ENCODE measurements around the gene SERPINB8. TPM values are rescaled to one million over a fixed set of nuclear protein-coding genes. Genes with fewer than 3 reads are reported as not detected.

The SERPINB8 gene
- total RNA-seq, 1 donor from 2014 or later: 23.6 TPM

- H3K36me3 ChIP-seq (ENCODE audit: control insufficient read depth, insufficient read depth, low read length): peaks cover 1% of the 10 kb centered on the region
- peak; percentile 88 for TF ChIP-seq CTCF (IDR thresholded peaks at IDR 0.05; ENCODE audit: insufficient read depth, low read length, poor library complexity, severe bottlenecking)
- H3K27me3 ChIP-seq (ENCODE audit: control insufficient read depth, insufficient read depth, low read length): no peaks in the 10 kb centered on the region
- no peak for DNase-seq (ENCODE audit: low read depth)
- H3K4me3 ChIP-seq (ENCODE audit: low read depth, low read length): no peak overlapping the region
Observed at GRCh38 chr18:63994783-63995399, 25.0 kb downstream of the SERPINB8 start.

DNA sequence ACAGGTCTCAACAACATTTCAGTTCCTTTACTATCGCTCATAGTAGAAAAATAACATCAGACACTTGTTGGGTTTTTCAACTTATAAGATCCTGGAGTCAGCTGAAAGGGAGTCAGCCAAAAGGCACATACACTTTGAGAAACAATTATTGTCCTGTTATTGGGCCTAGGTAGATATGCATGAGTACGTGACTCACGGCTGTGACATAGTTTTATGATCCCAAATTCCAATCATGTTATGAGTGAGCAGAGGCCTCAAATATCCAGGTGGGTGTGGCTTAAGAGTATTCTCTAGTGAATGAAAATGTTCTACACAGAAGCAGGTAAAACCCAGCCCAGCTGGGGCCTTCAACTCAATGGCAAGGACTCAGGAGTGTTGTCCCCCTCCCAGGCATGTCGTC lies 27.2 kb downstream of the SERPINB8 start:
- no peak for TF ChIP-seq CTCF (IDR thresholded peaks at IDR 0.05; ENCODE audit: insufficient read depth, low read length, poor library complexity, severe bottlenecking)
- H3K27me3 ChIP-seq (ENCODE audit: control insufficient read depth, insufficient read depth, low read length): no peaks in the 10 kb centered on the region
- H3K36me3 ChIP-seq (ENCODE audit: control insufficient read depth, insufficient read depth, low read length): peaks cover 1% of the 10 kb centered on the region
- DNase-seq (ENCODE audit: low read depth): no peak
- no peak overlapping the region for H3K4me3 ChIP-seq (ENCODE audit: low read depth, low read length)

GRCh38 chr18:63997606-63998005 lies 27.7 kb downstream of the SERPINB8 start:
- Histone ChIP-seq H3K36me3 (ENCODE audit: control insufficient read depth, insufficient read depth, low read length) (peaks cover 1% of the 10 kb centered on the region), H3K27me3 (ENCODE audit: control insufficient read depth, insufficient read depth, low read length) (no peaks in the 10 kb centered on the region), H3K4me3 (ENCODE audit: low read depth, low read length) (no peak overlapping the region)
- TF ChIP-seq CTCF (IDR thresholded peaks at IDR 0.05; ENCODE audit: insufficient read depth, low read length, poor library complexity, severe bottlenecking): no peak
- DNase-seq (ENCODE audit: low read depth): no peak

GRCh38 chr18:63999871-64000270 lies 30.0 kb downstream of the SERPINB8 start:
- Histone ChIP-seq H3K4me3 (ENCODE audit: low read depth, low read length) (no peak overlapping the region), H3K27me3 (ENCODE audit: control insufficient read depth, insufficient read depth, low read length) (peaks cover 3% of the 10 kb centered on the region), H3K36me3 (ENCODE audit: control insufficient read depth, insufficient read depth, low read length) (peaks cover 1% of the 10 kb centered on the region)
- TF ChIP-seq CTCF (IDR thresholded peaks at IDR 0.05; ENCODE audit: insufficient read depth, low read length, poor library complexity, severe bottlenecking): no peak
- DNase-seq (ENCODE audit: low read depth): no peak

DNA sequence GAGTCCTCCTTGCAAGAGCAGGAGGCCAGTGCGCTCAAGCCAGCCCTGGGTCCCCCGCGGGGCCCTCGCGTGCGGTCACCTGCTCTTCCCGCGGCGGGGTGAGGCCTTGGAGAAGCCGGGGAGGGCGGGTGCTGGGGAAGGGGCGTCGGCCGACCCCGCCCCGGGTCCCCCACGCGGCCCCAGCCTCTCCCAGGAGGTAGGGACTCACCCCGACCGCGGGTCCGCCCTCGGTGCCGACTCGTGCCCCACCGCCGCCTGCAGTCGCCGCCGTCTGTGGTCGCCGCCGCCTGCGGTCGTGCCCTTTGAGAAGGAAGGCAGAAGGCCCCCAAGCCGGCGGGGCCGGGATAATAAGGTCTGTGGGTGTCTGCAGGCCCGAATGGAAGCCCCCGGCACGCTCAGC lies 32.7 kb downstream of the SERPINB8 start:
- no peak for TF ChIP-seq CTCF (IDR thresholded peaks at IDR 0.05; ENCODE audit: insufficient read depth, low read length, poor library complexity, severe bottlenecking)
- no peak for DNase-seq (ENCODE audit: low read depth)
- Histone ChIP-seq H3K27me3 (ENCODE audit: control insufficient read depth, insufficient read depth, low read length) (peaks cover 3% of the 10 kb centered on the region), H3K36me3 (ENCODE audit: control insufficient read depth, insufficient read depth, low read length) (no peaks in the 10 kb centered on the region), H3K4me3 (ENCODE audit: low read depth, low read length) (no peak overlapping the region)

DNA sequence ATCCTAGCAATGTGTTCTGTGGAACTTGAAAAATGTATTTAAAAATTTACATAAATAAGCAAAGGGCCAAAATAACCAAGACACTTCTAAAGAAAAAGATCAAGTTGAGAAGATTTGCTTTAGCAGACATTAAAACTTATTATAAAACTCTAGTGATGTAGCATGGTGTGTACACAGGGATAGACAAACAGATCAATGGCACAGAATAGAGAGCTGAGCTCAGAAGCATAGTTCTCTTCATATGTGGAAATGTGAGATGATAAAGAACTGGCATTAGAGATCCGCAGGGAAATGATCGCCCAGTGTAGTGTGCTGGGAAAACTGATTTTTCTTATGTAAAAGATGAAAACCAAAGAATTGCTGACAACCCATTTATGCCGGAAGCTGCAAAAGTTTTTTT lies 39.4 kb downstream of the SERPINB8 start:
- no peak for DNase-seq (ENCODE audit: low read depth)
- TF ChIP-seq CTCF (IDR thresholded peaks at IDR 0.05; ENCODE audit: insufficient read depth, low read length, poor library complexity, severe bottlenecking): no peak
- H3K4me3 ChIP-seq (ENCODE audit: low read depth, low read length): no peak overlapping the region
- H3K27me3 ChIP-seq (ENCODE audit: control insufficient read depth, insufficient read depth, low read length): no peaks in the 10 kb centered on the region
- H3K36me3 ChIP-seq (ENCODE audit: control insufficient read depth, insufficient read depth, low read length): no peaks in the 10 kb centered on the region

Data from kidney epithelial cell (primary cell).